Right cardiac atrium (tissue), 5 donors: ENCODE results near the gene RND3. TPM values are rescaled to one million over a fixed set of nuclear protein-coding genes. Genes with fewer than 3 reads are reported as not detected.

Experiments
- ATAC-seq, 2 donors: fragments of 200-7000 bp; cut with Tn5 transposase; one replicate each; pipeline versions ENCODE4 v1.8.0 to v1.9.1; 2020; ENCODE audit warnings: moderate library complexity in 2 of 2, mild to moderate bottlenecking in 1 of 2
- DNase-seq, 3 donors: peaks; one replicate each; pipeline ENCODE4 v3.0.0-alpha.2; 2020
- H3K27ac ChIP-seq: one replicate; pipeline ENCODE4 v1.5.1; 2013; ENCODE audit warnings: mild to moderate bottlenecking, low read length, control low read depth, moderate library complexity
- H3K27me3 ChIP-seq: one replicate; pipeline ENCODE4 v1.6.1; 2013; ENCODE audit not compliant: control insufficient read depth, insufficient read depth
- H3K4me1 ChIP-seq: one replicate; pipeline ENCODE4 v1.6.1; 2013; ENCODE audit warnings: low read length; ENCODE audit not compliant: control insufficient read depth, insufficient read depth
- H3K4me3 ChIP-seq: one replicate; pipeline ENCODE4 v1.5.1; 2013; ENCODE audit warnings: low read length, control low read depth
- H3K9me3 ChIP-seq: one replicate; pipeline ENCODE4 v1.6.1; 2013; ENCODE audit warnings: low read length; ENCODE audit not compliant: control insufficient read depth
- WGBS: extraction: QIAGEN DNeasy Blood & Tissue Kit; methylation state at CpG from one replicate; pipeline ENCODE4 v1.1.7; 2013; 5-methylcytosine and 5-hydroxymethylcytosine counted together
- intact Hi-C, 4 donors: fragments of 100-400 bp; cut with DNase I; formaldehyde crosslinking; loops; one replicate each; pipeline versions ENCODE4 v1.11.0 to v1.14.0; 2022 to 2023
- long read RNA-seq, 4 donors: library from polyadenylated mRNA; unstranded; transcript quantifications; one replicate each; pipeline ENCODE4 v2.0.0, GENCODE V29; 2020 to 2021
- polyA plus RNA-seq: library from polyadenylated mRNA; stranded (reverse); fragments of 200-250 nt; gene quantifications from one replicate; pipeline ENCODE4 v1.2.3, GENCODE V29; 2013
- total RNA-seq, 4 donors: library from RNA; stranded (reverse); fragmentation: NEBNext Ultra II Directional; extraction: Animal tissue kit (Norgen Biotek cat#: 25700); gene quantifications; one replicate each; pipeline ENCODE4 v1.2.1, GENCODE V29; 2021
- donor health status: healthy with polysubstance abuse.
- donor health status: DM: no; HTN: yes; CAD: no.
- donor health status: DM: no; HTN: no; CAD: no.
- donor health status: DM: no; HTN: yes; CAD: no; lungs with severe emphysema.
- donor health status: DM: yes; HTN: yes; CAD: no.

Gene RND3
- total RNA-seq = 10 to 100 TPM in 3 of 4 donors, 1 to 10 TPM in 1; 9.1 to 32.7 (median 16.1) TPM
- polyA plus RNA-seq = 16.4 TPM
- long read RNA-seq, donor 1, transcript RND3-202 (5 exons, 2,777 nt) = major isoform, 8 of 17 reads
- long read RNA-seq, donor 1, partial matches to known transcripts = 0 of 17 reads
- long read RNA-seq, donor 1, other reads (novel, unspliced or antisense) = 2 of 17 reads
- long read RNA-seq, donor 2, transcript RND3-202 (5 exons, 2,777 nt) = major isoform, 7 of 10 reads
- long read RNA-seq, donor 2, partial matches to known transcripts = 0 of 10 reads
- long read RNA-seq, donor 2, other reads (novel, unspliced or antisense) = 1 of 10 reads
- long read RNA-seq, donor 3, transcript RND3-202 (5 exons, 2,777 nt) = major isoform, 22 of 51 reads
- long read RNA-seq, donor 3, transcript RND3-201 (6 exons, 2,711 nt) = minor isoform, 19 of 51 reads
- long read RNA-seq, donor 3, partial matches to known transcripts = 0 of 51 reads
- long read RNA-seq, donor 3, other reads (novel, unspliced or antisense) = 7 of 51 reads
- long read RNA-seq, donor 4, partial matches to known transcripts = 0 of 1 reads
- long read RNA-seq, donor 4, other reads (novel, unspliced or antisense) = 0 of 1 reads

GRCh38 chr2:150487537-150488429 is at the start of gene RND3:
Gene RND3 (minus strand): TSS chr2:150487667. CDS start chr2:150487417, 250 bp downstream.
- intact Hi-C loops = loop anchor here in 3 of 4 donors (5.0 kb wide), 2 partner anchors 60 to 890 kb away; no protein-coding TSS in a partner anchor
- no peaks in the 10 kb centered on the region for H3K4me1 ChIP-seq
- H3K27ac ChIP-seq = peak within 1 kb of the TSS; percentile 89
- ATAC-seq = peak; percentile 87 to 88
- H3K27me3 ChIP-seq = no peaks in the 10 kb centered on the region
- DNase-seq = peak; percentile 96 to 98 (median 97)
- H3K4me3 ChIP-seq = peak within 1 kb of the TSS; percentile 86
- WGBS = 12% methylated on average over 24 of the region's 24 CpGs
- H3K9me3 ChIP-seq = no peaks in the 10 kb centered on the region

DNA sequence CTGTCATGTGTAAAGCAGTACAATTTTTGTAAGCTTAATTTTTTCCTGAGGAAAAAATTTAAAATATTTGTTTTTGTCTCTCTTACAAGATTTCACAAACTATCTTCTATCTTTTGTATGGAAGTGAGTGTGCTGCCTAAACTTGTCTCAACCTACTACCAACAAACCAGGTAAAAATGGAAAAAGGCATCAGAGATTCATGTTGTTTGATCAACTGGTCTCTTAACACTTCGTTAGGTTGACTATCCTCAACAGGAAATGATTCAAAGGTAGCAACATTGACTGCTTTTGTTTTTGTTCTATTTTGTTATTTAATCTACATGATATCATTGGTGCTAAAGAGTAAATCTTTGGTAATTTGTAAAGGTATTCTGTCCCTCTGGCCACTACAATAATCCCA is 47.7 kb upstream of the RND3 start:
- Histone ChIP-seq H3K9me3 (no peaks in the 10 kb centered on the region), H3K27me3 (no peaks in the 10 kb centered on the region), H3K27ac (no peak overlapping the region), H3K4me3 (no peak overlapping the region), H3K4me1 (no peaks in the 10 kb centered on the region)
- DNase-seq (no peak), ATAC-seq (no peak)
- WGBS = 84% methylated on average over 1 of the region's 1 CpG
- intact Hi-C loops = no loop called here

DNA sequence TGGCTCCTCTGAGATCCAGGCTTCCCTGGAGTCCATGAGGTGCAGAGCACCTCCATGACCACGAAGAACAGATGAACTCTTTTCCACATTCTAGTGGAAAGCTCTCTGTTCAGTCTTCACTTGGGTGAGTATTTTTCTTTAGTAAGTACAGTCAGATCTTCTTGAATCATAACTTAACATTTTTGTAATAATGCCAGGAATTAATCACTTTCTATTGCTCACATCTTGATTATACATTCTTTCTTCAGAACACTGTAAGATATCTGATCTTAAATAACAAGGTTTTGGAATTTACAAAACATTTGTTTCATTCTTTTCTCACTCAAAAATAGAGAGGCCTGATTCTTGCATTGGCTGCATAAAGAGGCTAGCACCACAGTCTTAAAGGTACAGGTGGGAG is 45.4 kb upstream of the RND3 start:
- Histone ChIP-seq H3K4me3 (no peak overlapping the region), H3K4me1 (no peaks in the 10 kb centered on the region), H3K9me3 (no peaks in the 10 kb centered on the region), H3K27ac (no peak overlapping the region), H3K27me3 (no peaks in the 10 kb centered on the region)
- WGBS = 85% methylated on average over 1 of the region's 1 CpG
- intact Hi-C loops = no loop called here
- ATAC-seq = no peak
- DNase-seq = no peak

DNA sequence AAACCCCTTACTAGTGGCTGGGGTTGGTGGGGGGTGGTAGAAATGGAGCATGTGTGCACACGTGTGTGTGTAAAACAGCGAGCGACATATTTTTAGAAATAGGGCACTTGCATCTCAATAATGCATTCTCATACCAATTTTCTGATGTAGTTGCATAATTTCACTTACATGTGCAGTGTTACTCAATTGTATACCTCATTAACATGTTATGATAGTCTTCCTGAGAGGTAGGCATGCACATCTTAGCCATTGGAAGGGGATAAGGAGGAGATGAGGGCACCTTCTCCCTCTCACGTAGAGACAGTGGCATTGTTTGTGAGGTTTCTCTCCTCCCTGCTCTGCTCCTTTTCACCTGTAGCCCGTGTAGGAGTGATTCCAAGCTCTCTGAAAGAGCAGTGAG is 44.6 kb upstream of the RND3 start:
- DNase-seq (no peak), ATAC-seq (no peak)
- WGBS = 88% methylated on average over 5 of the region's 5 CpGs
- Histone ChIP-seq H3K27ac (no peak overlapping the region), H3K27me3 (no peaks in the 10 kb centered on the region), H3K4me3 (no peak overlapping the region), H3K9me3 (no peaks in the 10 kb centered on the region), H3K4me1 (no peaks in the 10 kb centered on the region)
- intact Hi-C loops = no loop called here

DNA sequence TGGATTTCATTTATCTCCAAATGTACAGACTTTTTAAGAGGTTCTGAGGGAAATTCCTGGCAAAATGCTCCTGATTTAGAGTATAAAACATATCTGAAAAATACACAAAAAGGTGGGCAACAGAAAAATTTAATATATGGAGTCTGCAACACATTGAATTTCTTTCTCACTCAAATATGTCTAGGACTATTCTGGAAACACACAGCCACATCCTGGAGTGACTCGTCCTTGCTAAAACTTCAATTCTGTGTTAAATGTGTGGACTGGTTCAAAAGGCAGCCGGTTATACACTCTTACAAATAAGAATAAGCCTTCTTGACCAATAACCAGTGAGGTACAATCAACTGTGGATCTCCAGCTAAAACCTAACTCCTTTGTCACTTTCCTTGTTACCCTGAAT is 44.1 kb upstream of the RND3 start:
- H3K27ac ChIP-seq = no peak overlapping the region
- no peaks in the 10 kb centered on the region for H3K4me1 ChIP-seq
- no peaks in the 10 kb centered on the region for H3K9me3 ChIP-seq
- no peak for ATAC-seq
- H3K4me3 ChIP-seq = no peak overlapping the region
- DNase-seq = no peak
- intact Hi-C loops = no loop called here
- WGBS = 82% methylated on average over 2 of the region's 2 CpGs
- no peaks in the 10 kb centered on the region for H3K27me3 ChIP-seq

DNA sequence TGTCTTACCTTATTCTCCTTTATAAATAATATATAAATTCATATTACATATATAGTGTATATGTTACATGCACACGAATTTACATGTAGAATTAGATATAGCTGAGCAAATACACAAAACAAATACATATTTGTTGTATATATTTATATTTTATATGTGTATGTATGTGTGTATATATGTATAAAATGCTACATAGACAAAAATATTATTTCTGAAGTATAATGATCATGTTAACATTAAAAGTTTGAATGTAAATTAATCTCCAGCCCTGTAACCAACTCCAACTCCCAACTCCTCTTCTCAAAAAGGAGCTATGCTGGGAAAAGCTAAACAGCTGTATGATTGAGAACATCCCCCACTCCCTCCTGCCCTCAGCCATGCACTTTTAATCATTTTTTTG is 42.7 kb upstream of the RND3 start:
- DNase-seq = no peak
- Histone ChIP-seq H3K27ac (no peak overlapping the region), H3K4me3 (no peak overlapping the region), H3K27me3 (no peaks in the 10 kb centered on the region), H3K4me1 (no peaks in the 10 kb centered on the region), H3K9me3 (no peaks in the 10 kb centered on the region)
- ATAC-seq = no peak
- 82% methylated on average over 1 of the region's 1 CpG for WGBS
- intact Hi-C loops = no loop called here

- 54% methylated on average over 5 of the region's 5 CpGs for WGBS
These were observed 41.7 kb upstream of the RND3 start for GRCh38 chr2:150528861-150529801.

GRCh38 chr2:150526827-150527226 is 39.4 kb upstream of the RND3 start:
- intact Hi-C loops = no loop called here
- H3K4me1 ChIP-seq = no peaks in the 10 kb centered on the region

More at GRCh38 chr2:150528861-150529801, 41.7 kb upstream of the RND3 start:
- no peaks in the 10 kb centered on the region for H3K9me3 ChIP-seq
- H3K27me3 ChIP-seq = no peaks in the 10 kb centered on the region
- no peak for ATAC-seq
- intact Hi-C loops = no loop called here
- no peak for DNase-seq
- H3K4me3 ChIP-seq = no peak overlapping the region
- H3K27ac ChIP-seq = no peak overlapping the region
- H3K4me1 ChIP-seq = no peaks in the 10 kb centered on the region

GRCh38 chr2:150526006-150526405 is 38.5 kb upstream of the RND3 start:
- intact Hi-C loops = no loop called here
- Histone ChIP-seq H3K27me3 (no peaks in the 10 kb centered on the region), H3K4me1 (peaks cover 3% of the 10 kb centered on the region), H3K9me3 (no peaks in the 10 kb centered on the region), H3K27ac (no peak overlapping the region), H3K4me3 (no peak overlapping the region)
- 80% methylated on average over 1 of the region's 1 CpG for WGBS
- DNase-seq = no peak
- no peak for ATAC-seq

More at GRCh38 chr2:150526827-150527226, 39.4 kb upstream of the RND3 start:
- no peaks in the 10 kb centered on the region for H3K27me3 ChIP-seq
- no peaks in the 10 kb centered on the region for H3K9me3 ChIP-seq
- no peak for DNase-seq
- no peak overlapping the region for H3K27ac ChIP-seq
- H3K4me3 ChIP-seq = no peak overlapping the region
- ATAC-seq = no peak

GRCh38 chr2:150522269-150522668 is 34.8 kb upstream of the RND3 start:
- H3K4me3 ChIP-seq = no peak overlapping the region
- H3K9me3 ChIP-seq = no peaks in the 10 kb centered on the region
- ATAC-seq (no peak), DNase-seq (no peak)
- peaks cover 5% of the 10 kb centered on the region for H3K4me1 ChIP-seq
- no peaks in the 10 kb centered on the region for H3K27me3 ChIP-seq
- H3K27ac ChIP-seq = no peak overlapping the region
- intact Hi-C loops = no loop called here
- 93% methylated on average over 4 of the region's 4 CpGs for WGBS
